Breast epithelium (tissue), 4 donors: Measurements from ENCODE around the gene HMX3. TPM values are rescaled to one million over a fixed set of nuclear protein-coding genes. Genes with fewer than 3 reads are reported as not detected.

Experiments used
- DNase-seq, 2 donors: peaks; one replicate each; pipeline ENCODE4 v3.0.0-alpha.2; 2019; ENCODE audit warnings: low spot score in 2 of 2
- H3K27ac ChIP-seq, 2 donors: fragments of 200-600 bp; sonication (generic) in 1 of 2; one replicate each; pipeline ENCODE4 v1.5.1; 2016 to 2019; ENCODE audit warnings: mild to moderate bottlenecking in 1 of 2
- H3K27me3 ChIP-seq, 2 donors: fragments of 200-600 bp; sonication (generic) in 1 of 2; one replicate each; pipeline versions ENCODE4 v1.5.1 to v1.6.0; 2017 to 2019; ENCODE audit warnings: control low read depth in 1 of 2, mild to moderate bottlenecking in 1 of 2
- H3K36me3 ChIP-seq: fragments of 200-600 bp; one replicate; pipeline ENCODE4 v1.5.1; 2019
- H3K4me1 ChIP-seq, 2 donors: fragments of 200-600 bp; sonication (generic); one replicate each; pipeline ENCODE4 v1.5.1; 2016 to 2019; ENCODE audit warnings: control low read depth in 1 of 2
- H3K4me3 ChIP-seq, 3 donors: fragments of 200-600 bp; sonication (generic); 1 replicate in 2 of 3; 2 replicates in 1 of 3; pipeline ENCODE4 v1.5.1; 2016 to 2019; ENCODE audit warnings: mild to moderate bottlenecking in 3 of 3, moderate library complexity in 2 of 3
- H3K9me3 ChIP-seq, 2 donors: fragments of 200-600 bp; sonication (generic) in 1 of 2; one replicate each; pipeline ENCODE4 v1.5.1; 2016 to 2019; ENCODE audit warnings: control low read depth in 1 of 2
- POLR2A ChIP-seq: fragments of 450-650 bp; IDR thresholded peaks from one replicate; pipeline ENCODE4 v1.6.1; 2016; ENCODE audit warnings: antibody characterized with exemption, mild to moderate bottlenecking, moderate library complexity
- POLR2AphosphoS5 ChIP-seq, 3 donors: sonication (generic); formaldehyde crosslinking; IDR thresholded peaks; one replicate each; pipeline ENCODE4 v1.6.1; 2017; ENCODE audit warnings: antibody characterized with exemption in 3 of 3
- intact Hi-C: fragments of 100-400 bp; cut with DNase I; formaldehyde crosslinking; loops from one replicate; pipeline ENCODE4 v1.15.1; 2023; ENCODE audit warnings: low total_unique reads
- total RNA-seq, 3 donors: library from RNA; depleted of rRNA; stranded (reverse); fragments of >200 nt; gene quantifications; one replicate each; pipeline ENCODE4 v1.1.0, GENCODE V29; 2016
- TF ChIP-seq, protein P1 (sequence below), 3 donors: fragments of 450-650 bp; IDR thresholded peaks; one replicate each; pipeline ENCODE4 v1.5.1; 2016 to 2017; ENCODE audit warnings: antibody characterized with exemption in 3 of 3, mild to moderate bottlenecking in 3 of 3, moderate library complexity in 3 of 3

The HMX3 gene
- total RNA-seq, 3 donors from 2014 or later = not detected

DNA sequence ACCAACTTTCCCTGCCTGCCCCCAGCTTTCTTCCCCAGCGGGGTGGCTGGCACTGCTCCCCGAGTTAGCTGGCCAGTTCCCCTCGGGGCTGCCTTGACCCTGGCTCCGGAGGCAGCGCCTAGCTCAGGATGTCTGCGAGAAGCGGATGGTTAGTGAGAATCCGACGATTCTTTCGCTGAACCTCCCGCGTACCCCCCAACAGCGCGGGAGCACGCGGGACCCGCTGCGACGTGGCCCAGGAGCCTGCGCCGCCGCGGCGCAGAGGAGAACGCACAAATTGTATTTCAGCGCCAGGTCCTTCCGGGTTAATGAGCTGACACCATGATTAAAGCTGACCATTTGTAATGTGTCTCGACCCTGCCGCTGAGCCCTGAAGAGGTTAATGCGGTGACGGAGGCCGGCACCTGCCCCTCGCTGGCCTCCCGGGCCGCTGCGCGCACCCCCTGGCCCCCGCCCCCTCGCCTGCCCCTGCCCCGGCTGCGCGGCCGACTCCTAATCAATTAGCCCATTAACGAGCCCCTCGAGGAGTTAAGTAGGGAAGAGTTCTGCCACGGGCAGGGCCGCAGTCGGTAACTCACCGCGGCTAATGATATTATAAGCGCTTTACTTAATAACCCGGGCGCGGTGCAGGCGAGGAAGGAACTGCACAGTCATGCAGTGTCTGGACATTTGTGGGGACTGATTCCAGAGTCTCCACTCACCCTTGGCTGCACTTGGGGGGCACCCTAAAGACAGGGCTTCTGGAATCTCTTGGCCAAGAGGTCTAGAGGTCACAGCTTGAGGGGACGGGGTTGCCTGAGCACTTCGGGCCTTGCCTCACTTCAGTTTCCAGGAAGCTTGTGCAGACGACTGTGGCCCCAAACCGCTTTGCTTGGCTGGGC lies 10.5 kb downstream of the HMX3 start:
- intact Hi-C loops = no loop called here
- Histone ChIP-seq H3K36me3 (no peaks in the 10 kb centered on the region), H3K4me3 (peak overlapping the region in 1 of 3 donors; percentile 47), H3K4me1 (peaks cover 5 to 37% of the 10 kb centered on the region in 2 donors), H3K9me3 (no peaks in the 10 kb centered on the region), H3K27me3 (peaks cover 26 to 100% of the 10 kb centered on the region in 2 donors), H3K27ac (no peak overlapping the region)
- no peak for DNase-seq
- TF ChIP-seq POLR2A = no peak
- TF ChIP-seq, protein P1, sequence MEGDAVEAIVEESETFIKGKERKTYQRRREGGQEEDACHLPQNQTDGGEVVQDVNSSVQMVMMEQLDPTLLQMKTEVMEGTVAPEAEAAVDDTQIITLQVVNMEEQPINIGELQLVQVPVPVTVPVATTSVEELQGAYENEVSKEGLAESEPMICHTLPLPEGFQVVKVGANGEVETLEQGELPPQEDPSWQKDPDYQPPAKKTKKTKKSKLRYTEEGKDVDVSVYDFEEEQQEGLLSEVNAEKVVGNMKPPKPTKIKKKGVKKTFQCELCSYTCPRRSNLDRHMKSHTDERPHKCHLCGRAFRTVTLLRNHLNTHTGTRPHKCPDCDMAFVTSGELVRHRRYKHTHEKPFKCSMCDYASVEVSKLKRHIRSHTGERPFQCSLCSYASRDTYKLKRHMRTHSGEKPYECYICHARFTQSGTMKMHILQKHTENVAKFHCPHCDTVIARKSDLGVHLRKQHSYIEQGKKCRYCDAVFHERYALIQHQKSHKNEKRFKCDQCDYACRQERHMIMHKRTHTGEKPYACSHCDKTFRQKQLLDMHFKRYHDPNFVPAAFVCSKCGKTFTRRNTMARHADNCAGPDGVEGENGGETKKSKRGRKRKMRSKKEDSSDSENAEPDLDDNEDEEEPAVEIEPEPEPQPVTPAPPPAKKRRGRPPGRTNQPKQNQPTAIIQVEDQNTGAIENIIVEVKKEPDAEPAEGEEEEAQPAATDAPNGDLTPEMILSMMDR (IDR thresholded peaks at IDR 0.05) = no peak
- no peak for TF ChIP-seq POLR2AphosphoS5 (IDR thresholded peaks at IDR 0.05)

DNA sequence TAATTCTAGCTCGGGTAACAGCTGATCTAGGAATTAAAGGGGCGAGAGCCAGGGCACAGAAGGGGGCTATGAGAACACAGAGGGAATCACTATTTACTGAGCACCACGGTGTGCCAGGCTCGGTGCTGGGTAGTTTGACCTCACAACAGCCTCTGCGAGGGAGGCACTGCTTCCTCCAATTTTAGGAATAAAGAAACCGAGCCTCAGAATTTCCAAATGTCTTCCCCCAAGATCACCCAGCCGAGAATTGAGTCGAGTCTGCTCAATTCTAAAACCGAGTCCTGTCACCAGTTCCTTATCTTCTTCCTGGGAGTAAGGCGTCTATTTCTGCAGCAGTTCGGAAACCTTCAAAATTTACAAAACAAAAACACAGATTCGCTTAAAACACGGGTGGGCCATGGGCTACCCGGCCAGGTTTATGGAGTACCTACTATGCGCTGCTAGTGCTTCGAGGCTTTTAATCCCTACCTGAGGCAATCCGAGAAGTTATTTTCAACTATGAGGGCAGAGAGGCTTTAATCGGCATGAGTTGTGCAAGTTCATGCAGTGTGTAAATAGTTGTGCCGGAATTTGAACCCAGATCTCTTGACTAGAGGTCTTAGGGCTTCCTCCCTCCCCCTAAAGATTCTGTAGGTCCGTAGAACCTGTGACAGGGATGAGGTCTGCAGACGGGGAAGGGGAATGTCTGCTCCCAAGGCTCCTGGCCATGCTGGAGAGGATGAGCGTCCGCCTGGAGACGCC lies 11.3 kb downstream of the HMX3 start:
- peaks cover 24 to 100% of the 10 kb centered on the region in 2 donors for H3K27me3 ChIP-seq
- TF ChIP-seq POLR2A (no peak), POLR2AphosphoS5 (IDR thresholded peaks at IDR 0.05) (no peak)
- TF ChIP-seq, protein P1 (IDR thresholded peaks at IDR 0.05) = no peak
- H3K9me3 ChIP-seq = no peaks in the 10 kb centered on the region
- no peaks in the 10 kb centered on the region for H3K36me3 ChIP-seq
- DNase-seq = no peak
- H3K4me3 ChIP-seq = no peak overlapping the region
- intact Hi-C loops = no loop called here
- H3K4me1 ChIP-seq = peaks cover 5 to 40% of the 10 kb centered on the region in 2 donors
- H3K27ac ChIP-seq = no peak overlapping the region

DNA sequence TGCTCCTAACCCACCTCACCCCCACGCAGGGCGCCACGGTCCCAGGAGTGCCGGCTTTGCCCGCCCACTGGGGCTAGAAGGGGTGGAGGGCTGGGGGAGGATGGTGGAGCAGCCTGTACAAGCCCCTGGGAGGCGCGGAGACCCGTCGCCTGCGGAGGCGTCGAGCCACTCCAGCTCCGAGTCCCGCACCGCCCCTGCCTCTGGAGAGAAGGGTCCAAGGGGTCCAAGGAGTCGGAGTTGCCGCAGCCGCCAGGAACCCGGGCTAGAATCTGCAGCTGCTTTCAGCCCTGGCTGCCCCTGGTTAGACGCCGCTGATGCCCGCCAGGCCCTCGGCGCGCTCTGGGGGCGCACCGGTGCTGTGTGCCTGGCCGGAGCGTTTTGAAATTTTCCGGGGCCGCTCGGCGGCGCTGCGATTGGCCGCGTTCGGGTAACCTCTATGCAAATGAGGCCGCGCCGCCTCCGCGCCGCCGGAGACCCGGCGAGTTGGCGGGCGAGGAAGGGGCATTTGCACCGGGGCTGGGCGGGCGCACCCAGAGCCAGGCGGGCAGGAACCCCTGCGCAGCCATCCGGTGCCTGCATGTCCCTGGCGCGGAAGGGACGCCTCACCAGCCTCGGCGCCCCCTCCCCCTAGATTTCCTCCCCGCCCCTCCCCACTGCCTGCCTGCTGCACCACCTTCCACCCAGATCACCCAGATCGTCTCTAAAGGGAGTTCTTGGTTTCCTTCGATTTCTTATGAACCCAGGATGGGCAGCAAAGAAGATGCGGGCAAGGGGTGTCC lies 12.1 kb downstream of the HMX3 start, which contains the start of gene HMX2:
Gene HMX2 (plus strand): TSS at position 502 of the 779 bp plus-strand sequence. CDS start 243 bp downstream, at position 745.
- no peak within 1 kb of the TSS for H3K27ac ChIP-seq
- H3K27me3 ChIP-seq = peaks cover 20 to 100% of the 10 kb centered on the region in 2 donors
- peak within 1 kb of the TSS in 2 of 3 donors; percentile 13 to 48 for H3K4me3 ChIP-seq
- H3K36me3 ChIP-seq = no peaks in the 10 kb centered on the region
- TF ChIP-seq, protein P1 (IDR thresholded peaks at IDR 0.05) = no peak
- no peak for TF ChIP-seq POLR2AphosphoS5 (IDR thresholded peaks at IDR 0.05)
- TF ChIP-seq POLR2A = no peak
- peaks cover 5 to 40% of the 10 kb centered on the region in 2 donors for H3K4me1 ChIP-seq
- intact Hi-C loops = no loop called here
- H3K9me3 ChIP-seq = no peaks in the 10 kb centered on the region
- no peak for DNase-seq

DNA sequence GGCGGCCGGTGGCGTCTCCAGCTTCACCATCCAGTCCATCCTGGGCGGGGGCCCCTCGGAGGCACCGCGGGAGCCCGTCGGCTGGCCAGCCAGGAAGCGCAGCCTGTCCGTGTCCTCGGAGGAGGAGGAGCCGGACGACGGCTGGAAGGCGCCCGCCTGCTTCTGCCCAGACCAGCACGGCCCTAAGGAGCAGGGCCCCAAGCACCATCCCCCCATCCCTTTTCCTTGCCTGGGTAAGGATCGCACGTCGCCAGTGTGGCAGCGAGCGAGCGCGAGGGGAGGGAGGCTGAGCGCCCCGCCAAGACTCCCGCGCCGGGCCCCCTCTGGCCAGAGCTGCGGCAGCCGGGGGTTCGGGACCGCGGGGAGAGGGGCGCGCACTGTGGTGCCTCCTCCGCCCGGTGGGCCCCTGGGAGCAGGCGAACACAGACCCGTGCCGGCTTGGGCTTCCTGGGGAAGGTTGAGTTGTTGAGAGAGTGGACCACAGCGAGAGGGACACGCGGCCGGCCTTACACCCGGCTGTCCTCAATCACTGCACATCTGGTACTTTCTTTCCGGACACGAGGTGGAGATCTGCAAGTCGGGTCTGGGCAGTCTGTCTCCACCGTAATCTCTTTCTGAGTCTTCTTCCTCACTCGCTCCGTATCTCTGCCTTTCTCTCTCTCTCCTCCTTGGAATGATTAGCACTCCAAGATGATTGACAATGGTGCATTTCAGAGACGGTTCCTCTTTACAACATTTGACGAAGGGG lies 12.8 kb downstream of the HMX3 start:
- Histone ChIP-seq H3K27me3 (peaks cover 20 to 99% of the 10 kb centered on the region in 2 donors), H3K4me1 (peaks cover 5 to 40% of the 10 kb centered on the region in 2 donors)

More for the DNA sequence above, 12.8 kb downstream of the HMX3 start:
- TF ChIP-seq, protein P1 (IDR thresholded peaks at IDR 0.05) = no peak
- TF ChIP-seq POLR2A = no peak
- TF ChIP-seq POLR2AphosphoS5 (IDR thresholded peaks at IDR 0.05) = no peak
- Histone ChIP-seq H3K9me3 (no peaks in the 10 kb centered on the region), H3K36me3 (no peaks in the 10 kb centered on the region), H3K4me3 (peak overlapping the region in 2 of 3 donors; percentile 13 to 48), H3K27ac (no peak overlapping the region)
- DNase-seq = no peak
- intact Hi-C loops = no loop called here
